ENCODE data around the gene PRG3.

DNA sequence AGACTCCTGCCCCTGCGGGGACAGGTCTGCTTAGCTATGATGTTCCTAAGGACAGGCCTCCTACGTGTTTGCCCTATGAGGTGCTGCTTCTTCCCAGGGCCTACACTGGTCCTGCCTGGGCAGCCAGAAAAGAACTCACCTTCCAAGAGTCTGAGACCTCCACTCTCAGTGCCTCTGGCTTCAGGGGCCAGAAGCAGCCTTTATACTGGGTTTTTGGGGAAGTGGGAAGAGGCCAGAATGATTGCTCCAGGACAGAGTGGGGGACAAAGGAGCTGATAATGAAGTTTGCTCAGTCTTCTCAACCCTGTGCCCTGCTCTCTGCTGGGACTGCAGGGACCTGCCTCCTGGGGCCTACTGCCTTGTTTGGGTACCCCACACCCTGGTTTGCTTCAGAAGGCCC lies at the start of gene PRG3:
- TF ChIP-seq EZH2 (IDR thresholded peaks at IDR 0.05; ENCODE audit: insufficient read depth, poor library complexity, severe bottlenecking) (no peak), EZH2phosphoT487 (IDR thresholded peaks at IDR 0.05; ENCODE audit: insufficient read depth, low read depth) (no peak)
